Activated CD4-positive, alpha-beta T cell treated with anti-CD3 and anti-CD28 coated beads for 4 hours (primary cell): ENCODE data around the gene PARD3B.

Experiments
- DNase-seq, 2 donors: peaks; one replicate each; pipeline ENCODE4 v3.0.0-alpha.2; 2020

PARD3B gene

GRCh38 chr2:205605638-205606304 is 1060.5 kb downstream of the PARD3B start:
- DNase-seq = no peak

GRCh38 chr2:205607146-205607545 is 1061.9 kb downstream of the PARD3B start:
- no peak for DNase-seq

GRCh38 chr2:205609113-205609512 is 1063.8 kb downstream of the PARD3B start:
- DNase-seq = no peak

- no peak for DNase-seq
Measured at GRCh38 chr2:205610437-205610836, 1065.2 kb downstream of the PARD3B start.

- DNase-seq = peak; percentile 20 to 50
Measured at GRCh38 chr2:205612636-205613035, 1067.4 kb downstream of the PARD3B start.

- no peak for DNase-seq
Measured at GRCh38 chr2:205613970-205614559, 1068.8 kb downstream of the PARD3B start.

- DNase-seq = no peak
Measured at GRCh38 chr2:205614965-205615364, 1069.7 kb downstream of the PARD3B start.

GRCh38 chr2:205617905-205618304 is 1072.6 kb downstream of the PARD3B start:
- DNase-seq = no peak

- DNase-seq = no peak
Measured at GRCh38 chr2:205619600-205619999, 1074.3 kb downstream of the PARD3B start.

- no peak for DNase-seq
Measured at GRCh38 chr2:205627085-205627484, 1081.8 kb downstream of the PARD3B start.

- no peak for DNase-seq
Measured at GRCh38 chr2:205628422-205628821, 1083.1 kb downstream of the PARD3B start.

- DNase-seq = no peak
Measured at GRCh38 chr2:205629091-205629776, 1084.0 kb downstream of the PARD3B start.

GRCh38 chr2:205633994-205634393 is 1088.7 kb downstream of the PARD3B start:
- no peak for DNase-seq

- no peak for DNase-seq
Measured at GRCh38 chr2:205636549-205637319, 1091.5 kb downstream of the PARD3B start.

GRCh38 chr2:205637320-205637602 is 1092.0 kb downstream of the PARD3B start:
- DNase-seq = no peak

- no peak for DNase-seq
Measured at GRCh38 chr2:205637779-205638503, 1092.7 kb downstream of the PARD3B start.

GRCh38 chr2:205640716-205641115 is 1095.4 kb downstream of the PARD3B start:
- no peak for DNase-seq

- no peak for DNase-seq
Measured at GRCh38 chr2:205642599-205643356, 1097.5 kb downstream of the PARD3B start.

- DNase-seq = no peak
Measured at GRCh38 chr2:205643391-205643885, 1098.2 kb downstream of the PARD3B start.

- no peak for DNase-seq
Measured at GRCh38 chr2:205644018-205644417, 1098.7 kb downstream of the PARD3B start.

GRCh38 chr2:205646680-205647079 is 1101.4 kb downstream of the PARD3B start:
- no peak for DNase-seq

- DNase-seq = no peak
Measured at GRCh38 chr2:205650450-205650849, 1105.2 kb downstream of the PARD3B start.
